Endothelial cell of umbilical vein (primary cell): ENCODE measurements around the gene TTR. TPM values are rescaled to one million over a fixed set of nuclear protein-coding genes. Genes with fewer than 3 reads are reported as not detected.

Experiments
- BruUV-seq: library from RNA; stranded (reverse); fragments of 400-500 nt; replicated peaks from 2 replicates; lab custom pipeline; 2021; lab: Mats Ljungman, UMichigan
- CTCF ChIA-PET: fragments of 300-600, 350-600 bp; sonication (Branson Sonifier 250); formaldehyde crosslinking; loops from one replicate; lab custom pipeline; 2021; ENCODE audit warnings: antibody characterized with exemption, inconsistent platforms; lab: Charles Lee
- POLR2A ChIA-PET: fragments of 300-600, 350-600 bp; sonication (Branson Sonifier 250); formaldehyde crosslinking; loops from one replicate; lab custom pipeline; 2021; ENCODE audit warnings: antibody characterized with exemption, inconsistent platforms; lab: Charles Lee
- DNase-seq: peaks from one replicate; pipeline ENCODE4 v3.0.0-alpha.2; 2011; ENCODE audit warnings: low read depth, low spot score
- FAIRE-seq: peaks from 2 replicates; lab custom pipeline; 2011; peaks lifted over from hg19 to GRCh38; lab: Jason Lieb, UNC
- H2AFZ ChIP-seq: 2 replicates; pipeline ENCODE4 v1.6.0; 2012; ENCODE audit warnings: low read depth, low read length, control low read depth, inconsistent platforms
- H3K27ac ChIP-seq: 2 replicates; pipeline ENCODE4 v1.5.1; 2011; ENCODE audit warnings: low read depth, mild to moderate bottlenecking, control low read depth, low read length, moderate library complexity; ENCODE audit not compliant: insufficient read depth
- H3K27me3 ChIP-seq, 2 experiments: 2 replicates each; pipeline versions ENCODE4 v1.6.0 to v1.6.1; 2011; ENCODE audit warnings: low read length in 2 of 2, mixed read lengths in 1 of 2; ENCODE audit not compliant: control insufficient read depth in 2 of 2, insufficient read depth in 2 of 2
- H3K36me3 ChIP-seq, 2 experiments: 2 replicates in 1 of 2; 3 replicates in 1 of 2; pipeline ENCODE4 v1.5.1; 2011; ENCODE audit warnings: low read length in 2 of 2, mild to moderate bottlenecking in 1 of 2, moderate library complexity in 1 of 2; ENCODE audit not compliant: control insufficient read depth in 2 of 2, insufficient read depth in 2 of 2; ENCODE audit errors: extremely low read depth in 1 of 2
- H3K4me1 ChIP-seq: 3 replicates; pipeline ENCODE4 v1.5.1; 2011; ENCODE audit warnings: mild to moderate bottlenecking, low read length; ENCODE audit not compliant: control insufficient read depth, insufficient read depth; ENCODE audit errors: extremely low read depth
- H3K4me2 ChIP-seq: 2 replicates; pipeline ENCODE4 v1.6.1; 2011; ENCODE audit warnings: low read length, control low read depth, mixed read lengths; ENCODE audit not compliant: insufficient read depth
- H3K4me3 ChIP-seq, 3 experiments: fragments of 200-600 bp in 1 of 3; sonication (generic), shearing (Covaris generic) in 1 of 3; replicated peaks in 1 of 3; 2 replicates each; pipeline ENCODE4 v1.5.1; 2011 to 2016; ENCODE audit warnings: control low read depth in 3 of 3, low read length in 3 of 3, mild to moderate bottlenecking in 2 of 3, inconsistent platforms in 1 of 3, low read depth in 1 of 3, moderate library complexity in 1 of 3; ENCODE audit not compliant: insufficient read depth in 1 of 3
- H3K79me2 ChIP-seq: 2 replicates; pipeline ENCODE4 v1.6.0; 2012; ENCODE audit warnings: low read length, inconsistent platforms; ENCODE audit not compliant: control insufficient read depth, insufficient read depth
- H3K9ac ChIP-seq: replicated peaks from 2 replicates; pipeline ENCODE3; 2011; ENCODE audit warnings: low read length, control low read depth; ENCODE audit not compliant: insufficient read depth; ENCODE audit errors: extremely low read depth
- H3K9me1 ChIP-seq: replicated peaks from 3 replicates; pipeline ENCODE4 v1.6.0; 2011; ENCODE audit warnings: mild to moderate bottlenecking, low read length; ENCODE audit not compliant: control insufficient read depth, insufficient read depth; ENCODE audit errors: extremely low read depth
- H3K9me3 ChIP-seq: replicated peaks from 2 replicates; pipeline ENCODE4 v1.5.1; 2012; ENCODE audit warnings: low read length, inconsistent platforms; ENCODE audit not compliant: control insufficient read depth, insufficient read depth
- H4K20me1 ChIP-seq: replicated peaks from 2 replicates; pipeline ENCODE3; 2011; ENCODE audit warnings: mild to moderate bottlenecking, low read length; ENCODE audit not compliant: control insufficient read depth, insufficient read depth; ENCODE audit errors: extremely low read depth
- EZH2 ChIP-seq: IDR thresholded peaks from 2 replicates; pipeline ENCODE4 v1.6.1; 2012; ENCODE audit warnings: borderline replicate concordance, low read depth, mild to moderate bottlenecking, moderate library complexity, low read length, inconsistent platforms; ENCODE audit not compliant: severe bottlenecking
- FOS ChIP-seq: IDR thresholded peaks from 2 replicates; pipeline ENCODE4 v1.6.1; 2011; ENCODE audit warnings: mild to moderate bottlenecking, low read length, moderate library complexity, borderline replicate concordance; ENCODE audit not compliant: insufficient read depth
- GATA2 ChIP-seq: IDR thresholded peaks from 2 replicates; pipeline ENCODE4 v1.7.0; 2011; ENCODE audit warnings: low read depth, mild to moderate bottlenecking, moderate library complexity, mixed read lengths, low read length; ENCODE audit not compliant: insufficient read length, insufficient read depth
- JUN ChIP-seq: IDR thresholded peaks from 2 replicates; pipeline ENCODE4 v1.6.1; 2011; ENCODE audit warnings: borderline replicate concordance, low read depth; ENCODE audit not compliant: insufficient read length, insufficient read depth
- MYC ChIP-seq: IDR thresholded peaks from one replicate; pipeline ENCODE4 v1.6.1; 2011; ENCODE audit warnings: mild to moderate bottlenecking, low read depth, low read length
- POLR2A ChIP-seq: IDR thresholded peaks from 2 replicates; pipeline ENCODE4 v1.6.1; 2012; ENCODE audit warnings: low read depth, mild to moderate bottlenecking, control low read depth, low read length
- POLR2AphosphoS5 ChIP-seq: IDR thresholded peaks from 2 replicates; pipeline ENCODE4 v1.6.1; 2012; ENCODE audit warnings: low read depth, mild to moderate bottlenecking, control low read depth, low read length, moderate library complexity; ENCODE audit not compliant: insufficient read depth
- dilution Hi-C: fragments of 300-500 bp; cut with MboI; formaldehyde crosslinking; loops from one replicate; pipeline ENCODE4 v1.15.0; 2019; ENCODE audit warnings: low sequenced_read_pairs; ENCODE audit not compliant: extremely low pct_ligation_motif_present
- intact Hi-C: fragments of 100-400 bp; cut with micrococcal nuclease; formaldehyde crosslinking; loops from one replicate; pipeline ENCODE4 v1.10.0; 2022
- polyA plus RNA-seq, 4 experiments: library from polyadenylated mRNA; depleted of rRNA in 3 of 4; stranded (reverse) in 3 of 4; unstranded in 1 of 4; fragments of >200 nt; gene quantifications; 2 replicates each; pipeline versions ENCODE4 v1.2.1 to v1.2.3, GENCODE V29; 2011 to 2012; ENCODE audit warnings: missing spikeins in 1 of 4
- total RNA-seq: library from RNA; stranded (reverse); gene quantifications from 2 replicates; pipeline ENCODE4 v1.2.3, GENCODE V29; 2021
- TF ChIP-seq, protein P1 (sequence below), 2 donors: IDR thresholded peaks; 1 replicate in 1 of 2; 2 replicates in 1 of 2; pipeline ENCODE4 v1.5.1; 2011; ENCODE audit warnings: low read length in 2 of 2, mild to moderate bottlenecking in 2 of 2, moderate library complexity in 2 of 2, control low read depth in 1 of 2, inconsistent platforms in 1 of 2, low read depth in 1 of 2; ENCODE audit not compliant: insufficient read depth in 1 of 2; ENCODE audit errors: extremely low read depth in 1 of 2
- TF ChIP-seq, protein P2 (sequence below): IDR thresholded peaks from 2 replicates; pipeline ENCODE4 v1.6.1; 2011; ENCODE audit not compliant: insufficient read depth, insufficient read length

Gene TTR
- total and polyA plus RNA-seq, 2 donors (not counting 3 experiments of a cell fraction or from before 2014, with no cell fraction given): not detected

DNA sequence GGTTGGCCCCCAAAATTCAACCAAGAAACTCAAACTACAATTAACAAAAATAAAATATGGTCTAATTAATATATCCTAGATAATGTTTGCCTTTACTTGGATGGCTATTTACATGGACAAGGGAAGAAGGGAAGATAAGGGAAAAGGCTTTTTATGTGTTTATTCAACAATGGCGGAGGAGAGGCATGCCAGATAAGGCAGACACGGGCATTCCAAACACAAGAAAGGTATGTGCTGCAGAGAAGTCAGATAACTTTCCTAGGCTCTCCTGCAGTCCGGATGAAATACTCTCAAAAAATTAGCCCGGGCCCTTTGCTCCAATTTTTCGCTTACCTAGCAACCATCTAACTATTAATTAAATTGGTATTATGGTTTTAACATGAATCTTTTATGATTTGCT lies 5.1 kb upstream of the TTR start:
- no TSS peak for BruUV-seq
- Histone ChIP-seq H3K27me3 (peaks cover 0 to under 1% of the 10 kb centered on the region in 2 experiments), H3K4me3 (no peak overlapping the region), H3K79me2 (no peaks in the 10 kb centered on the region), H3K36me3 (no peaks in the 10 kb centered on the region), H3K9ac (no peak overlapping the region), H2AFZ (no peak overlapping the region), H3K4me2 (no peak overlapping the region), H3K9me3 (no peaks in the 10 kb centered on the region), H4K20me1 (no peaks in the 10 kb centered on the region), H3K27ac (no peak overlapping the region), H3K4me1 (peaks cover under 1% of the 10 kb centered on the region), H3K9me1 (no peaks in the 10 kb centered on the region)
- DNase-seq (no peak), FAIRE-seq (no peak)
- ChIA-PET POLR2A (no interaction called here), CTCF (interaction anchor here (1.4 kb wide), 1 partner anchor 30 kb away, joined by 4 read pairs; no protein-coding TSS in a partner anchor)
- intact Hi-C loops (no loop called here), dilution Hi-C loops (no loop called here)
- TF ChIP-seq POLR2A (no peak), GATA2 (no peak), POLR2AphosphoS5 (no peak)
- TF ChIP-seq, protein P1, sequence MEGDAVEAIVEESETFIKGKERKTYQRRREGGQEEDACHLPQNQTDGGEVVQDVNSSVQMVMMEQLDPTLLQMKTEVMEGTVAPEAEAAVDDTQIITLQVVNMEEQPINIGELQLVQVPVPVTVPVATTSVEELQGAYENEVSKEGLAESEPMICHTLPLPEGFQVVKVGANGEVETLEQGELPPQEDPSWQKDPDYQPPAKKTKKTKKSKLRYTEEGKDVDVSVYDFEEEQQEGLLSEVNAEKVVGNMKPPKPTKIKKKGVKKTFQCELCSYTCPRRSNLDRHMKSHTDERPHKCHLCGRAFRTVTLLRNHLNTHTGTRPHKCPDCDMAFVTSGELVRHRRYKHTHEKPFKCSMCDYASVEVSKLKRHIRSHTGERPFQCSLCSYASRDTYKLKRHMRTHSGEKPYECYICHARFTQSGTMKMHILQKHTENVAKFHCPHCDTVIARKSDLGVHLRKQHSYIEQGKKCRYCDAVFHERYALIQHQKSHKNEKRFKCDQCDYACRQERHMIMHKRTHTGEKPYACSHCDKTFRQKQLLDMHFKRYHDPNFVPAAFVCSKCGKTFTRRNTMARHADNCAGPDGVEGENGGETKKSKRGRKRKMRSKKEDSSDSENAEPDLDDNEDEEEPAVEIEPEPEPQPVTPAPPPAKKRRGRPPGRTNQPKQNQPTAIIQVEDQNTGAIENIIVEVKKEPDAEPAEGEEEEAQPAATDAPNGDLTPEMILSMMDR (IDR thresholded peaks at IDR 0.05; ENCODE audit: extremely low read depth in 1 of 2, insufficient read depth in 1 of 2, low read depth in 1 of 2, low read length in 2 of 2): no peak

DNA sequence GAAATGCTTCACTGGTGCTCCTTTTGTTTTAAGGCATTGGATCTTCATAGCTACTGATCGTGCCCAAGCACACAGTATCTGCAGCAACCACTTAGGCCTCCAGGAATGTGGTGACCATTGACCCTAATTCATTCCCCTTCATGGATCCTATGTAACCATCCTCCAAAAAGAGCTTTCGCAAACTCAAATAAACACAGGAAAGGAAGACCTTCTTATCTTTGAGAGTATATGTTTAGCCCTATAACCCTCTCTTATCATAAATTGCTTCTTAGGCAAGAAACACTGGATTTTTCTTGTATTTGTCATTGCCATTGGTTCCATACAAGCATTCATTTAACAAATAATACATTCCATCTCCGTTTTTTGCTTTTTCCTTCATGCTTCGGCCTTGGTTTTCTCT lies 4.1 kb upstream of the TTR start:
- no peaks in the 10 kb centered on the region for H3K36me3 ChIP-seq
- intact Hi-C loops: no loop called here
- no peaks in the 10 kb centered on the region for H3K79me2 ChIP-seq
- no peaks in the 10 kb centered on the region for H3K9me3 ChIP-seq
- no peak for TF ChIP-seq MYC
- TF ChIP-seq, protein P1 (IDR thresholded peaks at IDR 0.05; ENCODE audit: extremely low read depth in 1 of 2, insufficient read depth in 1 of 2, low read depth in 1 of 2, low read length in 2 of 2): no peak
- TF ChIP-seq, protein P2, sequence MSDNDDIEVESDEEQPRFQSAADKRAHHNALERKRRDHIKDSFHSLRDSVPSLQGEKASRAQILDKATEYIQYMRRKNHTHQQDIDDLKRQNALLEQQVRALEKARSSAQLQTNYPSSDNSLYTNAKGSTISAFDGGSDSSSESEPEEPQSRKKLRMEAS: no peak
- TF ChIP-seq POLR2AphosphoS5: no peak
- TF ChIP-seq JUN: no peak
- no peak for TF ChIP-seq GATA2
- TF ChIP-seq FOS: no peak
- no peak for TF ChIP-seq POLR2A
- no peak for TF ChIP-seq EZH2
- FAIRE-seq (no peak), DNase-seq (peak; percentile 2)
- POLR2A ChIA-PET: no interaction called here
- H3K27me3 ChIP-seq: peaks cover 0 to 3% of the 10 kb centered on the region in 2 experiments
- no peak overlapping the region for H3K9ac ChIP-seq
- H3K4me3 ChIP-seq: no peak overlapping the region
- no peaks in the 10 kb centered on the region for H3K4me1 ChIP-seq
- H3K9me1 ChIP-seq: no peaks in the 10 kb centered on the region
- dilution Hi-C loops: no loop called here
- no peaks in the 10 kb centered on the region for H4K20me1 ChIP-seq
- no peak overlapping the region for H3K4me2 ChIP-seq
- no peak overlapping the region for H2AFZ ChIP-seq
- BruUV-seq: no TSS peak
- H3K27ac ChIP-seq: no peak overlapping the region
- CTCF ChIA-PET: interaction anchor here (1.0 to 1.4 kb wide), 2 partner anchors 23 to 31 kb away, joined by 3 to 4 read pairs; no protein-coding TSS in a partner anchor
